Gastrocnemius medialis (tissue), 4 donors: ENCODE data around the gene DHFR.

Source experiments
- CTCF ChIP-seq, 5 experiments: fragments of 450-650 bp in 3 of 5; fragments of 200-600 bp in 2 of 5; sonication (generic) in 2 of 5; IDR thresholded peaks in 4 of 5; conservative IDR thresholded peaks in 1 of 5; 1 replicate in 4 of 5; 2 replicates in 1 of 5; pipeline ENCODE4 v1.5.1; 2016 to 2019; ENCODE audit warnings: antibody characterized with exemption in 5 of 5, mild to moderate bottlenecking in 3 of 5, moderate library complexity in 3 of 5
- POLR2A ChIP-seq, 2 donors: fragments of 450-650 bp; IDR thresholded peaks; one replicate each; pipeline ENCODE4 v1.6.1; 2017; ENCODE audit warnings: antibody characterized with exemption in 2 of 2, mild to moderate bottlenecking in 2 of 2, moderate library complexity in 2 of 2

GRCh38 chr5:80608731-80609130 is 46.1 kb downstream of the DHFR start:
- TF ChIP-seq POLR2A (IDR thresholded peaks at IDR 0.05), result no peak
- TF ChIP-seq CTCF (IDR thresholded peaks at IDR 0.05 in 4 of 5, conservative IDR thresholded peaks at IDR 0.05 in 1 of 5), result no peak
